WTC11 (cell line): ENCODE results near the gene VSIG10L2.

ENCODE experiments used
- ATF3 ChIP-seq: sonication (generic); formaldehyde crosslinking; conservative IDR thresholded peaks from 2 replicates; pipeline ENCODE4 v1.8.1; 2022; ENCODE audit warnings: mild to moderate bottlenecking, missing genetic modification reagents
- CTCF ChIP-seq: fragments of 200-600 bp; IDR thresholded peaks from 2 replicates; pipeline ENCODE4 v1.8.0; 2022; ENCODE audit warnings: antibody characterized with exemption
- FOXP4 ChIP-seq: sonication (generic); formaldehyde crosslinking; IDR thresholded peaks from 2 replicates; pipeline ENCODE4 v1.8.0; 2022; ENCODE audit warnings: mild to moderate bottlenecking, missing genetic modification reagents
- IRF1 ChIP-seq: sonication (generic); formaldehyde crosslinking; IDR thresholded peaks from 2 replicates; pipeline ENCODE4 v1.8.0; 2023; ENCODE audit warnings: missing genetic modification reagents
- MAX ChIP-seq: sonication (generic); formaldehyde crosslinking; IDR thresholded peaks from 2 replicates; pipeline ENCODE4 v1.8.0; 2022; ENCODE audit warnings: mild to moderate bottlenecking, missing genetic modification reagents
- USF1 ChIP-seq: sonication (generic); formaldehyde crosslinking; IDR thresholded peaks from 2 replicates; pipeline ENCODE4 v1.8.0; 2022; ENCODE audit warnings: mild to moderate bottlenecking, missing genetic modification reagents
- USF2 ChIP-seq: sonication (generic); formaldehyde crosslinking; IDR thresholded peaks from 2 replicates; pipeline ENCODE4 v1.8.1; 2023; ENCODE audit warnings: mild to moderate bottlenecking, missing genetic modification reagents, moderate library complexity
- ZNF317 ChIP-seq: sonication (generic); formaldehyde crosslinking; IDR thresholded peaks from 2 replicates; pipeline ENCODE4 v1.8.1; 2023; ENCODE audit warnings: low read depth, mild to moderate bottlenecking, moderate library complexity, missing genetic modification reagents, borderline replicate concordance

- TF ChIP-seq CTCF = no peak
- no peak for TF ChIP-seq FOXP4
- no peak for TF ChIP-seq IRF1 (CRISPR knock-in tag)
- TF ChIP-seq MAX = no peak
- no peak for TF ChIP-seq USF1 (CRISPR knock-in tag)
- TF ChIP-seq ATF3 = no peak
- no peak for TF ChIP-seq USF2 (CRISPR knock-in tag)
- no peak for TF ChIP-seq ZNF317 (CRISPR knock-in tag)
Measured at GRCh38 chr11:125974284-125974683, 28.4 kb downstream of the VSIG10L2 start.
